GM10266 (cell line): ENCODE data around the gene CD74.
"Not testable (repeated sequence)": the region's sequence is repeated elsewhere in the genome, so short reads cannot be mapped to it uniquely, and the experiment has no call there.

Experiments
- DNase-seq: peaks from one replicate; pipeline ENCODE4 v3.0.0; 2012; ENCODE audit errors: extremely low spot score
- CTCF ChIP-seq: IDR thresholded peaks from 2 replicates; pipeline ENCODE4 v1.5.1; 2012; ENCODE audit warnings: mild to moderate bottlenecking, low read depth; ENCODE audit not compliant: control insufficient read depth, insufficient read depth; ENCODE audit errors: missing control alignments

CD74 gene

GRCh38 chr5:150454492-150455229 lies 42.0 kb upstream of the CD74 start:
- TF ChIP-seq CTCF = no peak
- no peak for DNase-seq

GRCh38 chr5:150454027-150454426 lies 41.3 kb upstream of the CD74 start:
- DNase-seq = not testable (repeated sequence)

GRCh38 chr5:150452914-150453313 lies 40.2 kb upstream of the CD74 start:
- no peak for TF ChIP-seq CTCF
- DNase-seq = no peak

GRCh38 chr5:150451594-150451993 lies 38.9 kb upstream of the CD74 start:
- no peak for DNase-seq
- no peak for TF ChIP-seq CTCF

DNA sequence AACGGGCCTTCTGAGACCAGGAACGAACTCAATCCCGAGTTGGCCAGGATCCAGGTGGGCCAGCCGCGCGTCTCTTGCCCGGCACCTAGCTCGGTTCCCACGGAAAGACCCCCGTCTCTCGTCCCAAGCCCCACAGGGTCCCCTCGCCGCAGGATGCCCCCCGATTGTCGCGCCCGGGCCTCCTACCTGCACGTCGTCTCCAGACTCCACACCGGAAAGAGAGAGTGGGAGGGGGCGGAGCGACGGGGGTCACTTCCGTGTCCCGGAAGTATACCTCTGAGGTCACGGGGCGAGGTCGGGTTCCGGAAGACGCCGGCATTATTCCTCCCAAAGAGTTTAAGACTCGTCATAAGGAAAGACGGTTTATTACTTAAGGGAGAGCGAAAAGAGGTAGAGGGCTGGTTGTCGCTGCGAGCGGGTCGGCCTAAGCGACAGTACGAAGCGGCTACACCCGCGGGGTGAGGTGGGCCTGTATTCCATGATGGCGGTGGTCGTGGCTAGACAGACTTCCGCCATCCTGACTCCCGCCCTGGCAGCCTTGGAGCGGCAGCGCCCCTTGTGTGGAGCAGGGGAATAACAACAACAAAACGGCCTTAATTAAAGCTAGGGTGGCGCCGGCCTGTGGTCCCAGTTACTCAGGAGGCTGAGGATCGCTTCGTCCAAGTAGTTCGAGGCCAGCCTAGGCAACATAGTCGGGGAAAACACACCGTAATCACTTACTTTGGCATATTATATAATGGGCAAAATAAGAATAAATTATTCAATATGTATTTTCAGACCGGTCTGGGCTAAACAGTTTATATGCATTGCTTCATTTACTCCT lies 37.0 kb upstream of the CD74 start, which contains the start of gene RPS14:
TSS of gene RPS14 (minus strand) at position 223 of the 823 bp plus-strand sequence. CDS start 2,006 bp downstream, outside the sequence.
- peak; percentile 89 for DNase-seq
- peak; percentile 93 for TF ChIP-seq CTCF

DNA sequence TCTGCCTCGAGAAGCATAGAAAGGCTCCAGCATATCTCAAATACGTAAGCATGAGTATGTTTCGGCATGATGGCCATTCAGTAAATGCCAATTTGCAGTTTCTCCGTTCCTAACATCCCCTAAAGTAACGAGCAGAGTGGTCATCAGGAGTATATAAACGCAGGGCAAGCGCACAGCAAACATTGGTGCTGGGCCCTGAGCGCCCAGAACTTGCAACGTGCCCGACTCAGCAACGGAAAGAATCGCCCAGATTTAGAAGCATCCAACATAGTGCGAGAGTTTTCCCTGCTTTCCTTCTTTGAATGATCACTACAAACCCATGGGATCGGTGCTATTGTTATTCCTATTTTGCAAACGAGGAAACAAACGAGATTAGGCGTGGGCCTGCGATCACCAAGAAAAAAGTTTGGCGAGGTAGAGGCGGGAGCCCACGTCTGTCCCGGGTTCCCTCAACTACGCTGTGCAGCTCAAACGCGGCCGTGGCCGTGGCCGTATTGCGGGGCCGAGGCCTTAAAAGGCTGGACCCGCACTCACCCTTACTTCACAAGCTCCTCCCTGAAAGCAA lies 36.3 kb upstream of the CD74 start:
- TF ChIP-seq CTCF = no peak
- DNase-seq = no peak

DNA sequence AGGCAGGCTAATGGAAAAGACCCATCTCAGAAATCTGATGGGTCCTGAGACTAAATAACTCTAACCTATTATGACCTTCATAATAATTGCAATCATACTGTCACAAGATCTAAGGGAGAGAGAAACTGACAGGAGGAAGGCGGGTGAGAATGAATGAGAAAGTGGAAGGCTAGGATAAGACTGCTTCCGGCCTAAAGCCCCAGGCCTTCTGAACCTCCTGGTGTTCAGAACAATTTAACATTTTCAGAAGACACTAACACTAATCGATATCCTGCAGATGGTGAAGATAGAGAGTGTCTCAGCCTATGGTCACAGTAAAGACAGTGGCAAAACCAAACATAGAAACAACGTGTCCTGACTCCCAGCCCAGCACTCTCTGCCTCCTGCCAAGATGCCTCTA lies 35.6 kb upstream of the CD74 start:
- DNase-seq = no peak
- no peak for TF ChIP-seq CTCF
